SK-N-SH treated with all-trans-retinoic acid at 6 μM for 48 hours (cell line): ENCODE results near the gene ASF1A.

Experiments
- ATAC-seq: fragments of 200-7000 bp; cut with Tn5 transposase; 3 replicates; pipeline ENCODE4 v1.9.1; 2020; ENCODE audit warnings: mild to moderate bottlenecking, moderate library complexity
- ARNTL ChIP-seq: fragments of 450-650 bp; formaldehyde crosslinking; IDR thresholded peaks from 2 replicates; pipeline ENCODE4 v1.5.0; 2020; ENCODE audit warnings: low read depth, mild to moderate bottlenecking, moderate library complexity, borderline replicate concordance
- BACH2 ChIP-seq: fragments of 250-450 bp; sonication (Bioruptor Pico); IDR thresholded peaks from 2 replicates; pipeline ENCODE4 v1.9.0; 2021; ENCODE audit warnings: mild to moderate bottlenecking, borderline replicate concordance
- CSDC2 ChIP-seq: fragments of 250-450 bp; sonication (Bioruptor Pico); IDR thresholded peaks from 2 replicates; pipeline ENCODE4 v1.5.0; 2020; ENCODE audit warnings: mild to moderate bottlenecking, moderate library complexity
- ESRRG ChIP-seq: fragments of 250-450 bp; sonication (Bioruptor Pico); IDR thresholded peaks from 2 replicates; pipeline ENCODE4 v1.6.1; 2021; ENCODE audit warnings: mild to moderate bottlenecking
- ISL1 ChIP-seq: fragments of 250-450 bp; sonication (Bioruptor Pico); IDR thresholded peaks from 2 replicates; pipeline ENCODE4 v2.1.2; 2022; ENCODE audit warnings: mild to moderate bottlenecking, moderate library complexity
- OSR1 ChIP-seq: fragments of 250-450 bp; sonication (Bioruptor Pico); IDR thresholded peaks from 2 replicates; pipeline ENCODE4 v1.8.0; 2022; ENCODE audit warnings: moderate library complexity, mild to moderate bottlenecking, inconsistent platforms
- PPARA ChIP-seq: fragments of 250-450 bp; sonication (Bioruptor Pico); IDR thresholded peaks from 2 replicates; pipeline ENCODE4 v1.5.0; 2020; ENCODE audit warnings: mild to moderate bottlenecking, borderline replicate concordance
- RARB ChIP-seq: fragments of 250-450 bp; sonication (Bioruptor Pico); IDR thresholded peaks from 2 replicates; pipeline ENCODE4 v1.8.0; 2021; ENCODE audit warnings: mild to moderate bottlenecking, moderate library complexity
- SNAI2 ChIP-seq: fragments of 250-450 bp; sonication (Bioruptor Pico); IDR thresholded peaks from 2 replicates; pipeline ENCODE4 v1.5.0; 2020; ENCODE audit warnings: mild to moderate bottlenecking, moderate library complexity
- TCF4 ChIP-seq: fragments of 250-450 bp; sonication (Bioruptor Pico); IDR thresholded peaks from 2 replicates; pipeline ENCODE4 v1.8.0; 2021; ENCODE audit warnings: mild to moderate bottlenecking, moderate library complexity, borderline replicate concordance
- TOX ChIP-seq: fragments of 250-450 bp; sonication (Bioruptor Pico); IDR thresholded peaks from 2 replicates; pipeline ENCODE4 v1.8.0; 2021; ENCODE audit warnings: mild to moderate bottlenecking, moderate library complexity, borderline replicate concordance
- ZC3H10 ChIP-seq: fragments of 250-450 bp; sonication (Bioruptor Pico); IDR thresholded peaks from 2 replicates; pipeline ENCODE4 v1.5.1; 2021; ENCODE audit warnings: mild to moderate bottlenecking, moderate library complexity
- ZFP3 ChIP-seq: fragments of 250-450 bp; sonication (Bioruptor Pico); IDR thresholded peaks from 2 replicates; pipeline ENCODE4 v1.5.0; 2020; ENCODE audit warnings: mild to moderate bottlenecking, moderate library complexity
- ZFP30 ChIP-seq: fragments of 450-650 bp; formaldehyde crosslinking; IDR thresholded peaks from 2 replicates; pipeline ENCODE4 v1.5.0; 2022; ENCODE audit warnings: mild to moderate bottlenecking, moderate library complexity
- ZNF565 ChIP-seq: fragments of 450-650 bp; formaldehyde crosslinking; conservative IDR thresholded peaks from 2 replicates; pipeline ENCODE4 v1.5.0; 2020; ENCODE audit warnings: low read depth, mild to moderate bottlenecking, moderate library complexity
- ZNF8 ChIP-seq: fragments of 450-650 bp; formaldehyde crosslinking; IDR thresholded peaks from 2 replicates; pipeline ENCODE4 v1.5.0; 2020; ENCODE audit warnings: mild to moderate bottlenecking, moderate library complexity
- TF ChIP-seq, protein P1 (sequence below): fragments of 250-450 bp; sonication (Bioruptor Pico); IDR thresholded peaks from 2 replicates; pipeline ENCODE4 v1.5.1; 2020; ENCODE audit warnings: low read depth, mild to moderate bottlenecking, moderate library complexity
- TF ChIP-seq, protein P2 (sequence below): fragments of 250-450 bp; sonication (Bioruptor Pico); IDR thresholded peaks from 2 replicates; pipeline ENCODE4 v1.8.0; 2021; ENCODE audit warnings: low read depth, mild to moderate bottlenecking, moderate library complexity, borderline replicate concordance
- TF ChIP-seq, protein P3 (sequence below): fragments of 250-450 bp; sonication (Bioruptor Pico); IDR thresholded peaks from 2 replicates; pipeline ENCODE4 v1.5.0; 2020; ENCODE audit warnings: mild to moderate bottlenecking, moderate library complexity
- TF ChIP-seq, protein P4 (sequence below): fragments of 250-450 bp; sonication (Bioruptor Pico); IDR thresholded peaks from 2 replicates; pipeline ENCODE4 v1.8.0; 2020; ENCODE audit warnings: mild to moderate bottlenecking, moderate library complexity, borderline replicate concordance

Gene ASF1A

DNA sequence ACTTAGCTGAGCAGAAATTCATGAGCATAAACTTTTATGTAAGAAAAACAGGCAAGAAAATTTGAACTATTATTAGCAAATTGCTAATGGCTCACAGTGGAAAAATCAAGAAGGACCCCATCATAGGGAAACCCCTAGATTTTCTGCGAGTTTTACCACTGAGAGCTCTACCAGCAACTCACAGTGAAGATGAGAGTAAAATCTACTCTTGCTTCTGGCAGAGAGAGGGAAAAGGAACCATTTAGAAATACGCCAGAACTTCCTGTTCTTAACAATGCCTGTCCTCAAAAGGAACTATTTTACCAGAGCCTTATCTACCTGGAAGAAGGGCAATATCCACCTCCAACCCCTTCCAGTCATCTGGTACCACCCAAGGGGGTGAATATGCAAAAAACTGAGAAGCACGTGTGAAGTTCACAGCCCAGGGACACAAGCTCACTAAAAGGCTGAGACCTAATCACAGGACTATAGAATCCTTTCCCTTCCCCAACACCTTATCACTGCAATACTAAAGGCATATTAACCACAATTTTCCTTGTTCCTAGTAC is 34.4 kb upstream of the ASF1A start:
- TF ChIP-seq, protein P1, sequence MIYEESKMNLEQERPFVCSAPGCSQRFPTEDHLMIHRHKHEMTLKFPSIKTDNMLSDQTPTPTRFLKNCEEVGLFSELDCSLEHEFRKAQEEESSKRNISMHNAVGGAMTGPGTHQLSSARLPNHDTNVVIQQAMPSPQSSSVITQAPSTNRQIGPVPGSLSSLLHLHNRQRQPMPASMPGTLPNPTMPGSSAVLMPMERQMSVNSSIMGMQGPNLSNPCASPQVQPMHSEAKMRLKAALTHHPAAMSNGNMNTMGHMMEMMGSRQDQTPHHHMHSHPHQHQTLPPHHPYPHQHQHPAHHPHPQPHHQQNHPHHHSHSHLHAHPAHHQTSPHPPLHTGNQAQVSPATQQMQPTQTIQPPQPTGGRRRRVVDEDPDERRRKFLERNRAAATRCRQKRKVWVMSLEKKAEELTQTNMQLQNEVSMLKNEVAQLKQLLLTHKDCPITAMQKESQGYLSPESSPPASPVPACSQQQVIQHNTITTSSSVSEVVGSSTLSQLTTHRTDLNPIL (CRISPR knock-in tag) = no peak
- TF ChIP-seq ARNTL (no peak), ZFP3 (CRISPR knock-in tag) (no peak), CSDC2 (no peak), ZNF8 (CRISPR knock-in tag) (no peak), ZNF565 (no peak), PPARA (CRISPR knock-in tag) (no peak), ESRRG (CRISPR knock-in tag) (no peak)
- TF ChIP-seq, protein P2, sequence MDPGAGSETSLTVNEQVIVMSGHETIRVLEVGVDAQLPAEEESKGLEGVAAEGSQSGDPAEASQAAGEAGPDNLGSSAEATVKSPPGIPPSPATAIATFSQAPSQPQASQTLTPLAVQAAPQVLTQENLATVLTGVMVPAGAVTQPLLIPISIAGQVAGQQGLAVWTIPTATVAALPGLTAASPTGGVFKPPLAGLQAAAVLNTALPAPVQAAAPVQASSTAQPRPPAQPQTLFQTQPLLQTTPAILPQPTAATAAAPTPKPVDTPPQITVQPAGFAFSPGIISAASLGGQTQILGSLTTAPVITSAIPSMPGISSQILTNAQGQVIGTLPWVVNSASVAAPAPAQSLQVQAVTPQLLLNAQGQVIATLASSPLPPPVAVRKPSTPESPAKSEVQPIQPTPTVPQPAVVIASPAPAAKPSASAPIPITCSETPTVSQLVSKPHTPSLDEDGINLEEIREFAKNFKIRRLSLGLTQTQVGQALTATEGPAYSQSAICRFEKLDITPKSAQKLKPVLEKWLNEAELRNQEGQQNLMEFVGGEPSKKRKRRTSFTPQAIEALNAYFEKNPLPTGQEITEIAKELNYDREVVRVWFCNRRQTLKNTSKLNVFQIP (CRISPR knock-in tag) = no peak
- TF ChIP-seq, protein P3, sequence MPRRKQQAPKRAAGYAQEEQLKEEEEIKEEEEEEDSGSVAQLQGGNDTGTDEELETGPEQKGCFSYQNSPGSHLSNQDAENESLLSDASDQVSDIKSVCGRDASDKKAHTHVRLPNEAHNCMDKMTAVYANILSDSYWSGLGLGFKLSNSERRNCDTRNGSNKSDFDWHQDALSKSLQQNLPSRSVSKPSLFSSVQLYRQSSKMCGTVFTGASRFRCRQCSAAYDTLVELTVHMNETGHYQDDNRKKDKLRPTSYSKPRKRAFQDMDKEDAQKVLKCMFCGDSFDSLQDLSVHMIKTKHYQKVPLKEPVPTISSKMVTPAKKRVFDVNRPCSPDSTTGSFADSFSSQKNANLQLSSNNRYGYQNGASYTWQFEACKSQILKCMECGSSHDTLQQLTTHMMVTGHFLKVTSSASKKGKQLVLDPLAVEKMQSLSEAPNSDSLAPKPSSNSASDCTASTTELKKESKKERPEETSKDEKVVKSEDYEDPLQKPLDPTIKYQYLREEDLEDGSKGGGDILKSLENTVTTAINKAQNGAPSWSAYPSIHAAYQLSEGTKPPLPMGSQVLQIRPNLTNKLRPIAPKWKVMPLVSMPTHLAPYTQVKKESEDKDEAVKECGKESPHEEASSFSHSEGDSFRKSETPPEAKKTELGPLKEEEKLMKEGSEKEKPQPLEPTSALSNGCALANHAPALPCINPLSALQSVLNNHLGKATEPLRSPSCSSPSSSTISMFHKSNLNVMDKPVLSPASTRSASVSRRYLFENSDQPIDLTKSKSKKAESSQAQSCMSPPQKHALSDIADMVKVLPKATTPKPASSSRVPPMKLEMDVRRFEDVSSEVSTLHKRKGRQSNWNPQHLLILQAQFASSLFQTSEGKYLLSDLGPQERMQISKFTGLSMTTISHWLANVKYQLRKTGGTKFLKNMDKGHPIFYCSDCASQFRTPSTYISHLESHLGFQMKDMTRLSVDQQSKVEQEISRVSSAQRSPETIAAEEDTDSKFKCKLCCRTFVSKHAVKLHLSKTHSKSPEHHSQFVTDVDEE (CRISPR knock-in tag) = no peak
- ATAC-seq = no peak

DNA sequence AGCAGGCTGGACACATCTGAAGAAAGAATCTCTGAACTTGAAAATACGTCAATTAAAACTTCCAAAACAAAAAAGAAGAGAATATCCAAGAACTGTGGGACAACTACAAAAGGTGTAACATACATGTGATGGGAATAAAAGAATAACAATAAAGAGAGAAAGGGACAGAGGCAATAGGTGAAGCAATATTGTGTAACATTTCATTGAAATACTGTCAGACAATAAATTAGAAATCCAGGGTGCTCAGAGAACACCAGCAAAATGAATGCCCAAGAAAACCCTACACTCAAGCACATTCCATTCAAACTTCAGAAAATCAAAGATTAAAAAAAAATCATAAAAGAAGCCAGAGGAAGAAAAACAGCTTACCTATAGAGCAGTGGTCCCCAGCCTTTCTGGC is 33.6 kb upstream of the ASF1A start:
- ATAC-seq = no peak
- no peak for TF ChIP-seq ZC3H10 (CRISPR knock-in tag)
- no peak for TF ChIP-seq RARB (CRISPR knock-in tag)
- TF ChIP-seq, protein P3 (CRISPR knock-in tag) = no peak
- TF ChIP-seq, protein P2 (CRISPR knock-in tag) = no peak
- no peak for TF ChIP-seq TCF4 (CRISPR knock-in tag)
- no peak for TF ChIP-seq ISL1
- TF ChIP-seq ZNF565 = no peak
- TF ChIP-seq BACH2 (CRISPR knock-in tag) = no peak
- TF ChIP-seq TOX = no peak
- no peak for TF ChIP-seq SNAI2
- TF ChIP-seq, protein P1 (CRISPR knock-in tag) = no peak
- no peak for TF ChIP-seq ZNF8 (CRISPR knock-in tag)
- TF ChIP-seq, protein P4, sequence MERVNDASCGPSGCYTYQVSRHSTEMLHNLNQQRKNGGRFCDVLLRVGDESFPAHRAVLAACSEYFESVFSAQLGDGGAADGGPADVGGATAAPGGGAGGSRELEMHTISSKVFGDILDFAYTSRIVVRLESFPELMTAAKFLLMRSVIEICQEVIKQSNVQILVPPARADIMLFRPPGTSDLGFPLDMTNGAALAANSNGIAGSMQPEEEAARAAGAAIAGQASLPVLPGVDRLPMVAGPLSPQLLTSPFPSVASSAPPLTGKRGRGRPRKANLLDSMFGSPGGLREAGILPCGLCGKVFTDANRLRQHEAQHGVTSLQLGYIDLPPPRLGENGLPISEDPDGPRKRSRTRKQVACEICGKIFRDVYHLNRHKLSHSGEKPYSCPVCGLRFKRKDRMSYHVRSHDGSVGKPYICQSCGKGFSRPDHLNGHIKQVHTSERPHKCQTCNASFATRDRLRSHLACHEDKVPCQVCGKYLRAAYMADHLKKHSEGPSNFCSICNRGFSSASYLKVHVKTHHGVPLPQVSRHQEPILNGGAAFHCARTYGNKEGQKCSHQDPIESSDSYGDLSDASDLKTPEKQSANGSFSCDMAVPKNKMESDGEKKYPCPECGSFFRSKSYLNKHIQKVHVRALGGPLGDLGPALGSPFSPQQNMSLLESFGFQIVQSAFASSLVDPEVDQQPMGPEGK (CRISPR knock-in tag) = no peak
- TF ChIP-seq PPARA (CRISPR knock-in tag) = no peak
- no peak for TF ChIP-seq CSDC2
- no peak for TF ChIP-seq ZFP30 (CRISPR knock-in tag)
- TF ChIP-seq ESRRG (CRISPR knock-in tag) = no peak
- TF ChIP-seq OSR1 (CRISPR knock-in tag) = no peak
- TF ChIP-seq, all 23 proteins: peak for 0
